Skeletal muscle satellite cell (primary cell): Measurements from ENCODE around the gene TRIB2.

Source experiments
- small RNA-seq: library from RNA; depleted of rRNA; stranded (forward); fragments of <200 nt; gene quantifications from one replicate; pipeline ENCODE3, GENCODE V24; 2012

Gene TRIB2

Small RNA genes within 50 kb of the gene (small RNA-seq; reads per million reads assigned to genes)
- gene MIR3125, result 0.49 reads per million
